Stomach (tissue), 9 donors: ENCODE measurements around the gene RNF207. TPM values are rescaled to one million over a fixed set of nuclear protein-coding genes. Genes with fewer than 3 reads are reported as not detected.

Experiments
- DNase-seq, 2 donors: peaks; one replicate each; pipeline versions ENCODE4 v3.0.0 to v3.0.0-alpha.2; 2013 to 2019
- H3K27ac ChIP-seq, 5 donors: fragments of 200-600 bp in 4 of 5; sonication (generic) in 4 of 5; one replicate each; pipeline ENCODE4 v1.5.1; 2013 to 2019; ENCODE audit warnings: mild to moderate bottlenecking in 1 of 5, moderate library complexity in 1 of 5
- H3K27me3 ChIP-seq, 3 donors: fragments of 200-600 bp; sonication (generic); one replicate each; pipeline ENCODE4 v1.5.1; 2017 to 2019; ENCODE audit warnings: mixed run types in 1 of 3
- H3K36me3 ChIP-seq, 4 donors: fragments of 200-600 bp; sonication (generic); 1 replicate in 3 of 4; 2 replicates in 1 of 4; pipeline ENCODE4 v1.5.1; 2016 to 2019
- H3K4me1 ChIP-seq, 4 donors: fragments of 200-600 bp; sonication (generic); one replicate each; pipeline ENCODE4 v1.5.1; 2016 to 2019
- H3K4me3 ChIP-seq, 4 donors: fragments of 200-600 bp; sonication (generic) in 3 of 4; one replicate each; pipeline ENCODE4 v1.5.1; 2016 to 2019; ENCODE audit warnings: mild to moderate bottlenecking in 1 of 4
- H3K9me3 ChIP-seq, 4 donors: fragments of 200-600 bp; sonication (generic); one replicate each; pipeline ENCODE4 v1.5.1; 2016 to 2019
- EP300 ChIP-seq: sonication (generic); formaldehyde crosslinking; IDR thresholded peaks from one replicate; pipeline ENCODE4 v1.6.1; 2017; ENCODE audit warnings: antibody characterized with exemption
- POLR2A ChIP-seq, 4 donors: fragments of 450-650 bp; IDR thresholded peaks; one replicate each; pipeline ENCODE4 v1.6.1; 2016; ENCODE audit warnings: antibody characterized with exemption in 4 of 4, control low read depth in 2 of 4, mild to moderate bottlenecking in 1 of 4, moderate library complexity in 1 of 4
- POLR2AphosphoS5 ChIP-seq, 3 donors: sonication (generic); formaldehyde crosslinking; IDR thresholded peaks; one replicate each; pipeline ENCODE4 v1.6.1; 2016; ENCODE audit warnings: antibody characterized with exemption in 3 of 3
- WGBS, 5 donors: extraction: QIAGEN DNeasy Blood & Tissue Kit in 3 of 5; methylation state at CpG; one replicate each; pipeline versions ENCODE4 v1.1.5 to v1.1.7; 2013 to 2018; 5-methylcytosine and 5-hydroxymethylcytosine counted together
- intact Hi-C: fragments of 100-400 bp; cut with DNase I; formaldehyde crosslinking; loops from one replicate; pipeline ENCODE4 v1.15.1; 2023; ENCODE audit warnings: low total_unique reads
- polyA plus RNA-seq, 3 donors: library from polyadenylated mRNA; stranded (reverse); fragments of 200-250 nt; gene quantifications; one replicate each; pipeline ENCODE4 v1.2.3, GENCODE V29; 2013
- total RNA-seq, 5 donors: library from RNA; depleted of rRNA; stranded (reverse); fragments of >200 nt; gene quantifications; one replicate each; pipeline versions ENCODE4 v1.1.0 to v1.2.3, GENCODE V29; 2014 to 2016
- TF ChIP-seq, protein P1 (sequence below), 7 experiments: fragments of 450-650 bp in 4 of 7; fragments of 200-600 bp in 3 of 7; sonication (generic) in 3 of 7; IDR thresholded peaks; one replicate each; pipeline ENCODE4 v1.5.1; 2016 to 2019; ENCODE audit warnings: antibody characterized with exemption in 7 of 7, control low read depth in 2 of 7, mild to moderate bottlenecking in 1 of 7
- donor health status: healthy with polysubstance abuse.
- donor health status: Bipolar disorder and iron deficiency.
- donor health status: healthy.

Gene RNF207
- total and polyA plus RNA-seq, 8 donors = 1.5 to 112 (median 21.8) TPM

DNA sequence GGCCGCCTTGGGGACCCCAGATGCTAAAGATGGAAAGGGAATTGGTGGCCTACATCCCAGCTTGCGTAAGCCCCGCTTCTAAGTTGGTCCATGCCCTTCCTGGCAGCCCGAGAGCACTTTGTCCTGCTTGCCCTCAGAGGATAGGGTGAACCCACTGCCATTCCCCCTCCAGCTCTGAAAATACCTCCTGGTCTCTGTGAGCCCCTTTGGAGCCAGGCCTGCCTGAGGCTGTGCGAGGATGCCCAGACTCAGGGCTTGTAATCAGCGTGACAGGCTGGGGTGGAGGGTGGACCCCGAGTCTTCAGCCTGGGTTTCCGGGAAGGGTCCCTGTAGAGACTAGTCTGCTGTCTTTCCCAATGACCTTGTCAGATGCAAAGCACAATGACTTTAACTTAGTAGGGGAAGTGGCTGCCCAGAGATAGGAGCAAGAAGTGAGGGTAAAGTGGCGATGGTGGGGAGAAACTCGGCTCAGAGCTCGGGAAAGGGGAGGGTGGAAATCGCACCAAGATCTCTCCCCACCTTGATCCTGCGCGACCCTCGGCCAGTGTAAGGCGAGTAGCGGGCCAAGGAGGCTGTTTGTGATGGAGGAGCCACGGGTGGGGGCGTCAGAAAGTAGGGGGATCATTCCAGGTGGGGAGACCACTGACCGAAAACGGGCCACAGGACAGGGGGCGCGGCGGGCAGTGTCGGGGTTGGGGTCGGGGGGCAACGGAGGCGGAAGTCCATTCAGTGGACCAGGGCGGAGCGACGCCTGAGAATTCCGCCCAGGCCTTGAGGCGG is 35.4 kb downstream of the RNF207 start:
- Histone ChIP-seq H3K36me3 (no peaks in the 10 kb centered on the region), H3K4me3 (peak overlapping the region in 1 of 4 donors; percentile 38), H3K9me3 (no peaks in the 10 kb centered on the region), H3K27me3 (peaks cover 22 to 87% (median 67%) of the 10 kb centered on the region in 3 donors), H3K27ac (no peak overlapping the region), H3K4me1 (peaks cover 25 to 41% (median 35%) of the 10 kb centered on the region in 4 donors)
- WGBS, 5 donors = 18 to 29% (median 22%) methylated on average over 31 to 33 of the region's 33 CpGs
- intact Hi-C loops = loop anchor here (10.0 kb wide), 2 partner anchors 164 to 186 kb away; no protein-coding TSS in a partner anchor
- no peak for DNase-seq
- no peak for TF ChIP-seq EP300

- TF ChIP-seq, protein P1, sequence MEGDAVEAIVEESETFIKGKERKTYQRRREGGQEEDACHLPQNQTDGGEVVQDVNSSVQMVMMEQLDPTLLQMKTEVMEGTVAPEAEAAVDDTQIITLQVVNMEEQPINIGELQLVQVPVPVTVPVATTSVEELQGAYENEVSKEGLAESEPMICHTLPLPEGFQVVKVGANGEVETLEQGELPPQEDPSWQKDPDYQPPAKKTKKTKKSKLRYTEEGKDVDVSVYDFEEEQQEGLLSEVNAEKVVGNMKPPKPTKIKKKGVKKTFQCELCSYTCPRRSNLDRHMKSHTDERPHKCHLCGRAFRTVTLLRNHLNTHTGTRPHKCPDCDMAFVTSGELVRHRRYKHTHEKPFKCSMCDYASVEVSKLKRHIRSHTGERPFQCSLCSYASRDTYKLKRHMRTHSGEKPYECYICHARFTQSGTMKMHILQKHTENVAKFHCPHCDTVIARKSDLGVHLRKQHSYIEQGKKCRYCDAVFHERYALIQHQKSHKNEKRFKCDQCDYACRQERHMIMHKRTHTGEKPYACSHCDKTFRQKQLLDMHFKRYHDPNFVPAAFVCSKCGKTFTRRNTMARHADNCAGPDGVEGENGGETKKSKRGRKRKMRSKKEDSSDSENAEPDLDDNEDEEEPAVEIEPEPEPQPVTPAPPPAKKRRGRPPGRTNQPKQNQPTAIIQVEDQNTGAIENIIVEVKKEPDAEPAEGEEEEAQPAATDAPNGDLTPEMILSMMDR (IDR thresholded peaks at IDR 0.05) = no peak
- Histone ChIP-seq H3K4me3 (peak overlapping the region; percentile 7 to 38 (median 15)), H3K27ac (no peak overlapping the region), H3K4me1 (peaks cover 28 to 46% (median 41%) of the 10 kb centered on the region in 4 donors), H3K9me3 (no peaks in the 10 kb centered on the region), H3K36me3 (no peaks in the 10 kb centered on the region), H3K27me3 (peaks cover 22 to 95% (median 74%) of the 10 kb centered on the region in 3 donors)
- 1 to 2% (median 2%) methylated on average over 24 to 99 of the region's 99 CpGs for WGBS, 5 donors
- DNase-seq = no peak
- intact Hi-C loops = loop anchor here (10.0 kb wide), 2 partner anchors 163 to 187 kb away; no protein-coding TSS in a partner anchor
Observed at GRCh38 chr1:6241887-6242740, 36.2 kb downstream of the RNF207 start.

- no peaks in the 10 kb centered on the region for H3K36me3 ChIP-seq
- H3K27ac ChIP-seq = no peak overlapping the region
- no peaks in the 10 kb centered on the region for H3K9me3 ChIP-seq
- H3K4me3 ChIP-seq = no peak overlapping the region
- intact Hi-C loops = loop anchor here (10.0 kb wide), 2 partner anchors 162 to 188 kb away; no protein-coding TSS in a partner anchor
- H3K27me3 ChIP-seq = peaks cover 22 to 100% (median 76%) of the 10 kb centered on the region in 3 donors
- TF ChIP-seq POLR2A (IDR thresholded peaks at IDR 0.05) = no peak
- 19 to 56% (median 27%) methylated on average over 3 to 20 of the region's 20 CpGs for WGBS, 5 donors
- DNase-seq = no peak
- H3K4me1 ChIP-seq = peaks cover 28 to 46% (median 41%) of the 10 kb centered on the region in 4 donors
Observed at GRCh38 chr1:6243053-6243834, 37.3 kb downstream of the RNF207 start.

DNA sequence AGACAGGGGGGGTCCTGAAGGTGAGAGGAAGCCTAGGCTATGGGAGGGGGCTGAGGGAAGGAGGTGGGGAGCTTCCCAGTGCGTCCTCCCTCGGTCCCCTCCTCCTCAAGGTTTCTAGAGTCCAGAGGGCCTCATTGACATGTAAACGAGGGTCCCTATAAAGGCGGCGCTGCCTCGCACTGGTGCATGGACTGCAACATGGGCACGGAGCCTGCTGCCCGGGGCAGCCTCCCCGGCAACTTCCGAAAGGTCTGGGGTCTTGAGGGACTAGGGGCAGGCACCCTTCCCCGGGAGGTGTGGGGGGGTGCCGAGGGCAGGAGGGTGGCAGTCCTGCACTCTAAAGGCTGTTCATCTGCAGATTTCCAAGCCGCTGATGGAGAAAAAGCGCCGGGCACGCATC is 38.1 kb downstream of the RNF207 start, which contains the start of gene HES3:
Gene HES3, plus strand, starts transcription at position 187 of the 400 bp plus-strand sequence. Its CDS starts 187 bp downstream, at position 374.
- Histone ChIP-seq H3K27me3 (peaks cover 22 to 100% (median 84%) of the 10 kb centered on the region in 3 donors), H3K36me3 (no peaks in the 10 kb centered on the region), H3K27ac (no peak within 1 kb of the TSS), H3K9me3 (no peaks in the 10 kb centered on the region), H3K4me1 (peaks cover 31 to 49% (median 47%) of the 10 kb centered on the region in 4 donors), H3K4me3 (no peak within 1 kb of the TSS)
- no peak for DNase-seq
- 6 to 11% (median 6%) methylated on average over 8 to 16 of the region's 16 CpGs for WGBS, 5 donors
- intact Hi-C loops = loop anchor here (10.0 kb wide), 2 partner anchors 161 to 189 kb away; no protein-coding TSS in a partner anchor
- TF ChIP-seq, protein P1 (IDR thresholded peaks at IDR 0.05) = no peak
- TF ChIP-seq EP300 (no peak), POLR2A (IDR thresholded peaks at IDR 0.05) (no peak), POLR2AphosphoS5 (IDR thresholded peaks at IDR 0.05) (no peak)
